ENCODE measurements around the gene DHRS2.
"Not testable (repeated sequence)": the region's sequence is repeated elsewhere in the genome, so short reads cannot be mapped to it uniquely, and the experiment has no call there.

DHRS2 gene

GRCh38 chr14:23634698-23635412 is 1.3 kb upstream of the DHRS2 start:
- DNase-seq, result not testable (repeated sequence)

- DNase-seq, result not testable (repeated sequence)
Observed at GRCh38 chr14:23637312-23637654, 1.1 kb downstream of the DHRS2 start.

- DNase-seq, result not testable (repeated sequence)
Observed at GRCh38 chr14:23637655-23638413, 1.7 kb downstream of the DHRS2 start.

GRCh38 chr14:23638414-23639047 is 2.4 kb downstream of the DHRS2 start:
- no peak for DNase-seq

DNA sequence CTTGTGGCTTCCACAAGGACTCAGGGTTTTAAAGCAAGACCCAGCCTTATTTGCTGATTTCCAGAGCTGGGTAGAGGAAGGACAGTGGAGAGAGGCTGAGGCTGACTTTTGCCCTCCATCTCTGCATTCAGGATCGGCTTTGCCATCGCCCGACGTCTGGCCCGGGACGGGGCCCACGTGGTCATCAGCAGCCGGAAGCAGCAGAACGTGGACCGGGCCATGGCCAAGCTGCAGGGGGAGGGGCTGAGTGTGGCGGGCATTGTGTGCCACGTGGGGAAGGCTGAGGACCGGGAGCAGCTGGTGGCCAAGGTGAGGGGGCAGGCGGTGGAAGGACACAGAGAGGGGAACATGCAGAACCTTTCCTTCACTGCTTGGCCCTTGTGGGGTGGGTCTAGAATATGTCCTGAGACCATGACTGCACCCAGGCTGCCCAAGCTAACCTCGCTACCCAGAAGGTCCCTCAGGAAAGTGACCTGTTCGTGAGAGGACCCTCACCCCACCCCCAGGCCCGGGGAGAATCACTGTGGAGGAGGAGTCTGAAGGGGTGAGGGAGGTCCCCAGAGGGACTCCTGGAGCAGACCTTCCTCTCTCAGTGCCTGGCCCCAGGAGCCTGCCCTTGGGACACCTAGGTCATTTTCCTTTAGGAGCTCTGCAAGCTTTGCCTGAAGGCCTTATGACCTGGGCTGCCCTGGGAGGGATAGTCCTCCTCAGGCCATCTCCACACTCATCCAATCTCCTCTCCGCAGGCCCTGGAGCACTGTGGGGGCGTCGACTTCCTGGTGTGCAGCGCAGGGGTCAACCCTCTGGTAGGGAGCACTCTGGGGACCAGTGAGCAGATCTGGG is 3.1 kb downstream of the DHRS2 start:
- no peak for DNase-seq

DNA sequence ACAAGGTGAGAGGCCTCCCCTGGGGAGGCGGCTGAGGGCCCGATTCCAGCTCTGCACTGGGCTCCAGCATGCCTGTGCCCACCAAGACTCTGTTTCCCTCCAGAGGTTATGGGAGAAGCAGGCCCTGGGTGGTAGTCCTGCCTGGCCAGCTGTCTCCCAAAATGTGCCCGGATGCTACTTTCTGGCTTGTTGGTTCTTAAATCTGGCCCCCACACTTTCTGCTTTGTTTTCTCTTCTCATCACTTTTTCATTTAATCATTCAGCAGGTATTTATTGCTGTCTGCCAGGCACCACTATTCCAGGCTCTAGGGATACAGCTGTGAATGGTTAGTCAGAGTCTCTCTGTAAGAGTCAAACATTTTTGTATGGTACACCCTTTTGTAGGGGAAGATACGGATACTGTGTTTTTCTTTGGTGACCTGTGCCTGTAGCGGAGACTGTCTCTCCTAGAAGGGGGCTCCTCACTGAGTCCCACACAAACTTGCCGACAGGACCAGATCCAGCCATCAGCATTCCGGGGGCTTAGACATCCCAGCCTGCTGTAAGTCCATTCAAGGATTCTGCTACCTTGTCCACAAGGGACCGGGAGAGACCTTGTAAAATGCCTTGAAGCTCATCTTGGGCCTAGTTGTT is 3.8 kb downstream of the DHRS2 start:
- DNase-seq, result no peak

GRCh38 chr14:23640524-23641141 is 4.5 kb downstream of the DHRS2 start:
- DNase-seq, result peak; percentile 91

DNA sequence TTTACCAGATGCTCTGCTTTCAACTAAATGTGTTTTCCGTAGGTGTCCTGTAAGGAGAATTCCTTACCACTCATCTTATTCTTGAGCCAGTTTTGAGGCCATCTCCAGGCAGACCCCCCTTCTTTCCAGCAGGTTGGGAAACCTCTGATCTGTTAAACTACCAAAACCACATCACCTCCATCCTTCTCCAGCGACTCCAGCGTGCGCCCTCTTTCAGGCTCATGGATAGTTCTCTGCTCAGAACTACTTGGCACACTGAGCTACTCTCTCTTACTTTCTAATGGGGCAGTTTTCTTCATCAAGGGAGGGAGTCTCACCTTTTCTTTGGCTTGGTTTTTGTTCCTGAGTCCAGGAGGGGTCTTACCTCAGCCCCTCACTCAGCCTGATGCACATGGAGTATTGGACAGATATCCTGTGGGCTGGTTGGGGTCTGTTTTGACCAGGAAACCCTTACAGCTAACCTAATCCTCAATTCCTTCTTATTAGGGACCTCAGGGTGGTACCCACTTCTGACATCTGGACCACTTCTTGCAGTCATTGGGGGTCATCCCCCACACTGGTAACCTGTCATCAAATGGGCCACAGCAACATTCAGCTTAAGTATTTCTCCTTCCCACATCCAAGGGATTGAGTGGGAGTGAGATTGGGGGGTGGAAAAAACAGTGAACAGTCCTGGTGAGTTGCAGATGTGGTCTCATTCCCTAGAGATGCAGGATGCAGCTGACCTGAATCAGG is 5.2 kb downstream of the DHRS2 start:
- no peak for DNase-seq

DNA sequence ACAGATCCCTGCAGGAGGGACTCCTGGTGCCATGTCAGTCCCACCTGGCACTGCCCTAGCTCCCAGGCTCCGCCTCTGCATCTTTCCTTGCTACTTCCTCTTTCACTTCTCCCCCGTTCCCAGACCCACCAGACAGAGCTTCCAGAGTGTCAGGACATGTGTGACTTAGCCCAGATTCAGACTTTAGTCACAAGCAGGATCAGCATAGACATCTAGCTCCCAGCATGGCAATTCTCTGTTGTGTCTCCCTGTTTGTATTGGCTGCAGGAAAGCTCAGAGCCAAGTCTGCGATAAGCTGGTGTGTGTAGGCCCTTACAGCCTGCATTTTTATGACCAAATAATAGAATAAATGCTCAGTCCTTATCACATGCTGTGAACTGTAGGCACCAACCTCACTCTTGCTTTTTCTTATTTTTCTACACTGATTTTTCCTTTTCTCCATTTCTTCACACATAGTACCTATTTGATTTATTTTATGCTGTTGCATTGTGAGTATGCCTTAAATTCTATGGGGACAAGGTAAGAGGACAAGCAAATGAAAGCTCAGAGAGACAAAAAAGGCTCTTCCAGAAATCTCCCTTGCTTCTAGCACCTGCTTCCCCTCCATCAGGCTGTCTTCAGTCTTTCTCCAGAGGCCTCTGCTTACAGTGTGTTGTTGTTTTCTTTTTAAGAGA is 5.9 kb downstream of the DHRS2 start:
- DNase-seq, result no peak

DNA sequence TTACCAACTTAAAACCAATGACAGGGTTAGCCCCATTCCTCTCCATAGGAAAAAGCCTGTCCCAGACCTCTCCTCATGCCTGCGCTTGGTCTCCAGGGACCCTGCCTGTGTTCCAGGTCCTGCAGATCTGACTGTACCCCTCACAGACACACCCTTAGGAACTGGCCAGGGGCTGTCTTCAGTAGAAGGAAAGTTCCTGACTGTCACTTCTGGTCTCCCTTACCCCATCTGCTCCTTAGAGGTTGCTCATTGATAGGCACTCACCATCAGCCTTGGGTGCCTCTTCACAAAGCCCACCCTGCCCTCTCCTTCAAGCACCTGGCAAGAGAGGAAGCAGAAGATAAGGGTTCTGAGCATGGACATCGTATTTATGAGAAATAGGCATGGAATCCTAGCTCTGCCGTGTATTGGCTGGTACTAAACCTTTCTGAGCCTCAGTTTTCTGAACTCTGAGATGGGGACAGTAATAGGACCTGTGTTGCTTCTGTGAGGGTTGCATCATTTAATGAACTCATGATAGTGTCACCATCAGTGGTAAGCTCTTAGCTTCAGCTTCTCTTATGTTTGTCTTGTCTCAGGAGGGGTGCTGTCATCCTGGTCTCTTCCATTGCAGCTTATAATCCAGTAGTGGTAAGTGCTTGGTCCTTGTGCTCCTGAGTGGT is 7.5 kb downstream of the DHRS2 start:
- DNase-seq, result no peak

- no peak for DNase-seq
Observed at GRCh38 chr14:23644195-23644918, 8.2 kb downstream of the DHRS2 start.

DNA sequence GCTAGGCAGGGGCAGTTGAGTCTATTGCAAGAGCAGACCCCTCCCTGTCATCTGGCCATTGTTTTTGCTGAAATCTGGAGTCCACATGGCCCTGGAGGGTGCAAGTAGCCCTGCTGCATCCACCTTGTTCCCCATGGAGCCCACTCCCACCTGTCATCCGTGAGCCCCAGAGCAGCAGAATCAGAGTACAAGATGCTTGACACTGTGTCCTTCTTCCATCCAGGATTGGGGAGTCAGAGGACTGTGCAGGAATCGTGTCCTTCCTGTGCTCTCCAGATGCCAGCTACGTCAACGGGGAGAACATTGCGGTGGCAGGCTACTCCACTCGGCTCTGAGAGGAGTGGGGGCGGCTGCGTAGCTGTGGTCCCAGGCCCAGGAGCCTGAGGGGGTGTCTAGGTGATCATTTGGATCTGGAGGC is 8.8 kb downstream of the DHRS2 start:
- no peak for DNase-seq

DNA sequence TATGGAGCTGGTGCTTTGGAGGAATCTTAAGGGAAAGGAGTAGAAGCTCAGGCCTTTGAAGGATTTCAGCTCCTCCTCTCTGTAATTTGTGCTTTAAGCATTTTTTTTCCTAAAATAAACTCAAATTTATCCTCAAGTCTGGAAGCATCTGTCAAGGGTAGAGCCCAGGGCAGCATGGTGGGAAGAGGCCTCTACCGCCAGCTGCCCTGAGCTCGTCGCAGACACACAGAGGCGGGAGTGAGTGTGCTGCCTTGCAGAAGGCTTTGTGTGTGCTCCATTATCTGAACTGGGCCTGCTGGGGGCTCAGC is 9.3 kb downstream of the DHRS2 start:
- no peak for DNase-seq

- DNase-seq, result no peak
Observed at GRCh38 chr14:23645812-23646647, 9.9 kb downstream of the DHRS2 start.

GRCh38 chr14:23646648-23647549 is 10.7 kb downstream of the DHRS2 start:
- no peak for DNase-seq

DNA sequence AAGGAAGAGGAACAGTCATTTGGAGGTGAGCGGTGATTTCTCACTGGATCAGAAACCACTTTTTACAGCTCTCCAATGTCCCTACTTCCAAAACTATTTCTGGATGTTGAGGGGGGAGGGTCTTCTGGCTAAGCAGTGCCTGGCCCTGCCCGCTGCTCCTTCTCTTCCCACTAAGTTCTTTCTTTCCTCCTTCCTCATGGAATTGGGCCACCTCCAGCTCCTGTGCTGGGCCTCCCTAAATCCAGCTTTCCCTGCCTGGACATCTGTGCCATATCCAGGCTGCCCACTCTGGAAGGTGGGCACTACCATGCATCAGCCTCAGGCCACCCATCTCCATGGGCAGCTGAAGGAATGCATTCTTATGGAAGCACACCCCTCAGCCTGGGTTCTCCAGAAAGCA is 11.5 kb downstream of the DHRS2 start:
- DNase-seq, result no peak

GRCh38 chr14:23648764-23649460 is 12.7 kb downstream of the DHRS2 start:
- no peak for DNase-seq
